ENCODE measurements around the gene TMEM9. TPM values are rescaled to one million over a fixed set of nuclear protein-coding genes. Genes with fewer than 3 reads are reported as not detected.

Gene TMEM9
- total RNA-seq, 4 donors from 2014 or later: 73.6 to 163 (median 117) TPM

DNA sequence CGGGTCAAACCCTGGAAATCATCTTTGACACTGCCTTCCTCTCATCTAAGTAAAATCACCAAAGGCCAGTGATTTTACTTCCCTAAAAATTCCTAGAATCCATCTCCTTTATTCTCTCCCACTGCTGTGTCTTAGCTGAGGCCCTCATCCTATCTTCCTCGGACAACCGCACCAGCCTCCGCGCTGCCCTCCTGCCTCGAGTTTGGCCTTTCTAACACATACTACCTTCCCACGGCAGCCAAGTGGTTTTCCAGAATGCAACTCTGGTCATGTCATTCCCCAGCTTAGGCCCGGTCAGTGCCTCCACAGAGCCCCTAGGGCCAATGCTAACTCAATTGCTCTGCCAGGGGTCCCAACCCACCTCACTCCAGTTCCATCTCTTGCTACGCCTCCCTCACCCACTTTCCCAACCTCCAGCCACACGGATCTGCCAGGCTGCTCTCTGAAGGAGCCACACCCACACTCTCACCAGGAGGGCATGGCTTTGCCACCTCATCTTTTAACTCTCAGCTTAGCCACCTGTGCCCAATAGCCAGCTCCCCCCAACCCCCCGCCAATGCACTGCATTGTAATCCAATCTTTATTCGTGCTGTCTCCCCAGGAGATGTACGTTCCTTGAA lies 6.8 kb downstream of the TMEM9 start:
- DNase-seq: no peak
- intact Hi-C loops (cut with DNase I; ENCODE audit: low total_unique reads): no loop called here
- Histone ChIP-seq H3K4me3 (no peak overlapping the region), H3K27me3 (no peaks in the 10 kb centered on the region), H3K9me3 (no peaks in the 10 kb centered on the region), H3K4me1 (peaks cover 0 to under 1% of the 10 kb centered on the region in 2 donors), H3K27ac (no peak overlapping the region), H3K36me3 (no peaks in the 10 kb centered on the region)
- TF ChIP-seq POLR2A (IDR thresholded peaks at IDR 0.05): no peak
- TF ChIP-seq, protein P1, sequence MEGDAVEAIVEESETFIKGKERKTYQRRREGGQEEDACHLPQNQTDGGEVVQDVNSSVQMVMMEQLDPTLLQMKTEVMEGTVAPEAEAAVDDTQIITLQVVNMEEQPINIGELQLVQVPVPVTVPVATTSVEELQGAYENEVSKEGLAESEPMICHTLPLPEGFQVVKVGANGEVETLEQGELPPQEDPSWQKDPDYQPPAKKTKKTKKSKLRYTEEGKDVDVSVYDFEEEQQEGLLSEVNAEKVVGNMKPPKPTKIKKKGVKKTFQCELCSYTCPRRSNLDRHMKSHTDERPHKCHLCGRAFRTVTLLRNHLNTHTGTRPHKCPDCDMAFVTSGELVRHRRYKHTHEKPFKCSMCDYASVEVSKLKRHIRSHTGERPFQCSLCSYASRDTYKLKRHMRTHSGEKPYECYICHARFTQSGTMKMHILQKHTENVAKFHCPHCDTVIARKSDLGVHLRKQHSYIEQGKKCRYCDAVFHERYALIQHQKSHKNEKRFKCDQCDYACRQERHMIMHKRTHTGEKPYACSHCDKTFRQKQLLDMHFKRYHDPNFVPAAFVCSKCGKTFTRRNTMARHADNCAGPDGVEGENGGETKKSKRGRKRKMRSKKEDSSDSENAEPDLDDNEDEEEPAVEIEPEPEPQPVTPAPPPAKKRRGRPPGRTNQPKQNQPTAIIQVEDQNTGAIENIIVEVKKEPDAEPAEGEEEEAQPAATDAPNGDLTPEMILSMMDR (IDR thresholded peaks at IDR 0.05): no peak

DNA sequence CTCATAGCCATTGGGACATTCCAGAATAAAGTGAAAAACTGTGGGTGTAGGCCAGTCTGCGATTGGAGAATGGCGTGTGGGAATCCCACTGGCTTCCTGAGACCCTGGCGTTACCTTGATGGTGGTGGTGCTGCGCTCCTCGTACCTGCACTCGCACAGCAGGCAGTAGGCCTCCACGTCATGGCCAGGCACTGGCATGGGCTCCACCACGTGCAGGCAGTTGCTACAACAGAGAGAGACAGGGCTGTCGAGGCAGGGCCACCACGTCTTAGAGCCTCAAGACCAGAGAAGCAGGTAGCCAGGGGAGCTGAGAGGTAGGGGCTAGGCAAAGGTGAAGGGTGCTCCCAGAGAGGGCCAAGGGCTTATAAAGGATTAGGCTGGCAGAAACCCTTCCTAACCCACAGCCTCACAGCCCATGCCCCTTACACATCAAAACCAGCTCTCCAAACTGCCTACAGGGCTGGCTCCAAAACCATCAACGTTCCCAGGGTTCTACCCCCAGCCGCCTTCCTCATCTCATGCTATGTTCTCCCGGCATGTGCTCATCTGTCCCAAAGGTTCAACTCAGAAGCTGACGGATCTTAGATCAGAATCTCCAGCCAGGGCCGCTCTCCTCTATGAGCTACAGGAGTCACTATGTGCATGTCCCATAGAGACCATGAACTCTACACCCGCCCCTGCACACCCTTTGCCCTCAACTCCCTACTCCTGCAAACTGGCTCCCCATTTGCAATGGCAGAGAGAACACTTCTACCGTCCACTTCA lies 7.5 kb downstream of the TMEM9 start:
- Histone ChIP-seq H3K27ac (no peak overlapping the region), H3K9me3 (no peaks in the 10 kb centered on the region), H3K27me3 (no peaks in the 10 kb centered on the region), H3K4me3 (no peak overlapping the region), H3K4me1 (no peaks in the 10 kb centered on the region), H3K36me3 (no peaks in the 10 kb centered on the region)
- intact Hi-C loops (cut with DNase I; ENCODE audit: low total_unique reads): no loop called here
- DNase-seq: no peak
- TF ChIP-seq POLR2A (IDR thresholded peaks at IDR 0.05): no peak
- TF ChIP-seq, protein P1 (IDR thresholded peaks at IDR 0.05): no peak

DNA sequence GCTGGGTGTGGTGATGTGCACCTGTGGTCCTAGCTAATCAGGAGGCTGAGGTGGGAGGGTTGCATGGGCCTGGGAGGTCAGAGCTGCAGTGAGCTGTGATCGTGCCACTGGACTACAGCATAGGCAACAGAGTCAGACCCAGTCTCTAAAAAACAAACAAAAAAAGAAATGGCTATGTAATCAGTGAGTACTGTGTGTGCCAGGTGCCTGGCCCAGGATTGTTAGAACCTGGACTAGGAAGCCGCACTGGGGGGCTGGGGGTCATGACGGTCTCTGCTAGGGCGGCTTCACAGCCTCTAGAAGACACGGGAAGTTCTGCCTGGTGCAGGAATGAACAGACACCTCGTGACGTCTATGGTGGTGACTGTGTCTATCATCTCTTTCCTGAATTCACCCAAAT lies 8.5 kb downstream of the TMEM9 start:
- Histone ChIP-seq H3K4me3 (no peak overlapping the region), H3K27me3 (no peaks in the 10 kb centered on the region), H3K9me3 (no peaks in the 10 kb centered on the region), H3K36me3 (no peaks in the 10 kb centered on the region), H3K4me1 (no peaks in the 10 kb centered on the region), H3K27ac (no peak overlapping the region)
- no peak for DNase-seq
- TF ChIP-seq, protein P1 (IDR thresholded peaks at IDR 0.05): no peak
- no peak for TF ChIP-seq POLR2A (IDR thresholded peaks at IDR 0.05)
- intact Hi-C loops (cut with DNase I; ENCODE audit: low total_unique reads): no loop called here

DNA sequence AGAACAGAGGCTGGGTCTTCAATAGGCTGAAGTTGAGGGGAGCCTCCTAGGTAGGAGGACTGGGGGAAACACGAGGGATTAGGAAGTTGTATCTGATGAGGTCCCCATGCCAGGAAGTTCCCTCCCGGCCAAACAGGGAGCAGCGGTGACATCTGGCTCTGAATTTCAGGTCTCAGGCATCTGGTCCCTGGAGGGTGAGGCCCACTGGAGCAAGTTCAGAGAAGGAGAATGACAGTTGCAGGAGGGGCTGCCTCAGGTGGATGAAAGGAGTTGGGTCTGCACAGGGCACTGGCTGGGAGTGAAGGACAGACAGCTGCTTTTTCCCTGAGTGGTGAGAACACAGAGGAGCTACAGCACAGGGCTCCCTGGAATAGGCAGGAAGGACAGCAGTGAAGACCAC lies 9.1 kb downstream of the TMEM9 start:
- no peak overlapping the region for H3K4me3 ChIP-seq
- TF ChIP-seq POLR2A (IDR thresholded peaks at IDR 0.05): no peak
- TF ChIP-seq, protein P1 (IDR thresholded peaks at IDR 0.05): no peak
- H3K4me1 ChIP-seq: no peaks in the 10 kb centered on the region
- H3K27ac ChIP-seq: no peak overlapping the region
- H3K36me3 ChIP-seq: no peaks in the 10 kb centered on the region
- no peaks in the 10 kb centered on the region for H3K27me3 ChIP-seq
- no peaks in the 10 kb centered on the region for H3K9me3 ChIP-seq
- intact Hi-C loops (cut with DNase I; ENCODE audit: low total_unique reads): no loop called here
- DNase-seq: no peak

DNA sequence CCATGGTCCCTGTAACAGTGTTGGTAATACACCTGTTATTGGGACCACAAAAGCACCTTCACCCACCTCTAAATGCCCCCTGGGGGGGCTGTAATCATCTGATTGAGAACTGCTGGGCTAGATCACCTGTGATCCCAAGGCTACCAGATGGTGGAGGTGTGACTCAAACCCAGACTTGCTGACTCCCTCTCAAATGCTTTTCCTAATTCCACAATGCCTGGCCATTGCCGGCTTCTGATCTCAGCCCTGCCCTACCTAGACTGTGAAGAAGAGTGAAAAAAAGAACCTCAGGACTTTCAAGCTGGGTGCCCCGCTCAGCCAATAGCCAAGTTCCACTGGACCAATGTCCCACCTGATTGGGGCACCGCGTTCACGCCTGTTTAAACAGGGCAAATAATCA lies 9.6 kb downstream of the TMEM9 start:
- intact Hi-C loops (cut with DNase I; ENCODE audit: low total_unique reads): no loop called here
- H3K4me1 ChIP-seq: no peaks in the 10 kb centered on the region
- H3K27ac ChIP-seq: no peak overlapping the region
- no peak for TF ChIP-seq POLR2A (IDR thresholded peaks at IDR 0.05)
- no peaks in the 10 kb centered on the region for H3K9me3 ChIP-seq
- no peak overlapping the region for H3K4me3 ChIP-seq
- no peak for DNase-seq
- no peaks in the 10 kb centered on the region for H3K36me3 ChIP-seq
- H3K27me3 ChIP-seq: no peaks in the 10 kb centered on the region
